Chondrocyte (in vitro differentiated cells): ENCODE data around the gene OR52E4. TPM values are rescaled to one million over a fixed set of nuclear protein-coding genes. Genes with fewer than 3 reads are reported as not detected.

Experiments used
- DNase-seq: peaks from one replicate; pipeline ENCODE4 v3.0.0; 2021; ENCODE audit warnings: mixed read lengths, low spot score
- H3K27ac Mint-ChIP-seq: one replicate; pipeline ENCODE4 v1.8.0; 2021; ENCODE audit warnings: mild to moderate bottlenecking, moderate library complexity, mixed read lengths; ENCODE audit not compliant: unreplicated experiment
- H3K27me3 Mint-ChIP-seq: 2 replicates; pipeline ENCODE4 v1.8.0; 2021; ENCODE audit warnings: low read depth, mixed read lengths
- H3K36me3 Mint-ChIP-seq: 2 replicates; pipeline ENCODE4 v1.8.0; 2021; ENCODE audit warnings: low read depth, mixed read lengths
- H3K4me1 Mint-ChIP-seq: 2 replicates; pipeline ENCODE4 v1.8.0; 2021; ENCODE audit warnings: low read depth, mild to moderate bottlenecking, mixed read lengths
- H3K4me3 Mint-ChIP-seq: one replicate; pipeline ENCODE4 v1.8.0; 2021; ENCODE audit warnings: mild to moderate bottlenecking, moderate library complexity, mixed read lengths; ENCODE audit not compliant: unreplicated experiment
- H3K9me3 Mint-ChIP-seq: 2 replicates; pipeline ENCODE4 v1.8.0; 2021; ENCODE audit warnings: low read depth, mixed read lengths
- total RNA-seq: library from RNA; stranded (reverse); gene quantifications from 3 replicates; pipeline ENCODE4 v1.2.1, GENCODE V29; 2021
- TF ChIP-seq, protein P1 (sequence below): fragments of 200-600 bp; sonication (generic); IDR thresholded peaks from 2 replicates; pipeline ENCODE4 v1.5.0; 2021; ENCODE audit warnings: antibody characterized with exemption, mild to moderate bottlenecking, moderate library complexity

The OR52E4 gene
- total RNA-seq, 1 donor from 2014 or later, result not detected

DNA sequence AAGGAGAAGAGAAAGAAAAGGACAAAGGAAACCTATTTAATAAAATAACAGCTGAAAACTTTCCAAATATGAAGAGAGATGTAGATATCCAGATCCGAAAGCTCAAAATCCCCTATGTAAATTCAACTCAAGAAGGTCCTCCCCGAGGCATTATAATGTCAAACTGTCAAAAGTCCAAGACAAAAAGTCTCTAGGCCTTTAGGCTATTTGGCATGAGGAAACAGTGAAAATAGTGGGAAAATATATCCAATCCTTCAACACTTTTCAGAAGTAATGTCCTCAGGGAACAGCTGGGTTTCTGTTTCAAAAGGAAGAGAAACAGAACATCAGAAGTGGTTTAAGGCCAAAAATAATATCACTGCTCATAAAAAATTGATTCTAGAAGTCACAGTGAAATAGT is 1.9 kb upstream of the OR52E4 start:
- no peaks in the 10 kb centered on the region for H3K36me3 Mint-ChIP-seq
- H3K4me3 Mint-ChIP-seq, result no peak overlapping the region
- H3K4me1 Mint-ChIP-seq, result no peaks in the 10 kb centered on the region
- TF ChIP-seq, protein P1, sequence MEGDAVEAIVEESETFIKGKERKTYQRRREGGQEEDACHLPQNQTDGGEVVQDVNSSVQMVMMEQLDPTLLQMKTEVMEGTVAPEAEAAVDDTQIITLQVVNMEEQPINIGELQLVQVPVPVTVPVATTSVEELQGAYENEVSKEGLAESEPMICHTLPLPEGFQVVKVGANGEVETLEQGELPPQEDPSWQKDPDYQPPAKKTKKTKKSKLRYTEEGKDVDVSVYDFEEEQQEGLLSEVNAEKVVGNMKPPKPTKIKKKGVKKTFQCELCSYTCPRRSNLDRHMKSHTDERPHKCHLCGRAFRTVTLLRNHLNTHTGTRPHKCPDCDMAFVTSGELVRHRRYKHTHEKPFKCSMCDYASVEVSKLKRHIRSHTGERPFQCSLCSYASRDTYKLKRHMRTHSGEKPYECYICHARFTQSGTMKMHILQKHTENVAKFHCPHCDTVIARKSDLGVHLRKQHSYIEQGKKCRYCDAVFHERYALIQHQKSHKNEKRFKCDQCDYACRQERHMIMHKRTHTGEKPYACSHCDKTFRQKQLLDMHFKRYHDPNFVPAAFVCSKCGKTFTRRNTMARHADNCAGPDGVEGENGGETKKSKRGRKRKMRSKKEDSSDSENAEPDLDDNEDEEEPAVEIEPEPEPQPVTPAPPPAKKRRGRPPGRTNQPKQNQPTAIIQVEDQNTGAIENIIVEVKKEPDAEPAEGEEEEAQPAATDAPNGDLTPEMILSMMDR, result no peak
- H3K9me3 Mint-ChIP-seq, result no peaks in the 10 kb centered on the region
- no peak overlapping the region for H3K27ac Mint-ChIP-seq
- peaks cover 5% of the 10 kb centered on the region for H3K27me3 Mint-ChIP-seq
- no peak for DNase-seq

DNA sequence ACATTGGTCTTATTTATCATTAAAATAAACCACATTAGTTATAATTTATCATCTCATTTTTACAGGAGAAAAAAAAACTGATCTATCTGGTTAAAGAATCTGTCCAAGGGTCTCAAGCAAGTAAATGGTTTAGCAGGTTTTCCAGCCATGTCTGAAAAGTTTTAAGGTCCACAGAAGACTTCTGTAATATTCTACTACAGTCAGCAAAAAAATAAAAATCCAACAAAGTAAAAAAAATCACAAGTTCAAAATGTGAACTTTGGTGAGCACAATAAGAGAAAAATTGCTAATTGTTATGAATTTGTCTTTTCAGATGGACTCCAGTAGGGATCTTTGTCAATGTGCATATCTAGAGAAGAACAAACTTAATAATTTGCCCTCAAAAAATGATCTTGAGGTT is 1.3 kb downstream of the OR52E4 start:
- H3K9me3 Mint-ChIP-seq, result no peaks in the 10 kb centered on the region
- H3K4me1 Mint-ChIP-seq, result no peaks in the 10 kb centered on the region
- H3K36me3 Mint-ChIP-seq, result no peaks in the 10 kb centered on the region
- no peak overlapping the region for H3K4me3 Mint-ChIP-seq
- peaks cover 11% of the 10 kb centered on the region for H3K27me3 Mint-ChIP-seq
- TF ChIP-seq, protein P1, result no peak
- H3K27ac Mint-ChIP-seq, result no peak overlapping the region
- DNase-seq, result no peak

DNA sequence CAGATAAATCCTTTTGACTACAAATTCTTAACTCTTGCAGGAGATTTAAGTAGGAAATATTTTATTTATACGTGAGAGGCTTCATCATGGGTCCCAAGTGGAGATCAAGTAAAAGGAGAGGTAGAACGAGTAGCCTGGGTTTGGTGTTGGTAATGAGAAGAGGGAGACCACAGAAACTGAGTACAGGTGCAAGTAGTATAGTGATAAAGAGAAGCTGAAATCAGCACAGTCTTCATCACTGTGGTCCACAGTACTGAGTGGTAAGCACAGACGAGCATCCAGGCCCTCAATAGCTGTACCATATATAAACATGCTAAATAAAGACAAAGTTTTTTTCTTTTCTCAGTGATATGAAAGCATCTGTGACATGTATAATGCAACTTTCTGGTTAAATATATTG is 6.7 kb downstream of the OR52E4 start:
- no peaks in the 10 kb centered on the region for H3K36me3 Mint-ChIP-seq
- no peaks in the 10 kb centered on the region for H3K4me1 Mint-ChIP-seq
- H3K27ac Mint-ChIP-seq, result no peak overlapping the region
- H3K27me3 Mint-ChIP-seq, result peaks cover 20% of the 10 kb centered on the region
- H3K4me3 Mint-ChIP-seq, result no peak overlapping the region
- TF ChIP-seq, protein P1, result no peak
- DNase-seq, result no peak
- no peaks in the 10 kb centered on the region for H3K9me3 Mint-ChIP-seq

DNA sequence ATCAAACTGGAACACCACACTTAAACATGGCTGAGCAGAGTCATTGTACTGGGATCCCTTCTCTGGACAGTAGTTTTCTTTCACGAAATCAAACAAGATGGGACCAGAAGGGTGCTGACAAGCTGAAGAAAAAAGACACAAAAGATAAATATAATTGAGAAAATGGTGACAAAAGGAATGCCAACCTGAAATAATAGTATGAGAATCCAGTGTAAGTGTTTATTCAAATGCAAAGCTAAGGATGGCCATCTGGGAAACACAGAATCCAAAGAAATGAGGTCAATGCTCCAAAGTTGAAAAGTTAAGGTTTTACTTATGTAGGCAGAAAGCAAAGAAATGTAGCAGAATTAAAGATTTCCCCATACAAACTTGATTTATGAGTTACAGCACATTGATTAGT is 7.2 kb downstream of the OR52E4 start:
- DNase-seq, result no peak
- Mint-ChIP-seq H3K36me3 (no peaks in the 10 kb centered on the region), H3K27me3 (peaks cover 16% of the 10 kb centered on the region), H3K4me1 (no peaks in the 10 kb centered on the region), H3K27ac (no peak overlapping the region), H3K9me3 (no peaks in the 10 kb centered on the region), H3K4me3 (no peak overlapping the region)
- TF ChIP-seq, protein P1, result no peak

DNA sequence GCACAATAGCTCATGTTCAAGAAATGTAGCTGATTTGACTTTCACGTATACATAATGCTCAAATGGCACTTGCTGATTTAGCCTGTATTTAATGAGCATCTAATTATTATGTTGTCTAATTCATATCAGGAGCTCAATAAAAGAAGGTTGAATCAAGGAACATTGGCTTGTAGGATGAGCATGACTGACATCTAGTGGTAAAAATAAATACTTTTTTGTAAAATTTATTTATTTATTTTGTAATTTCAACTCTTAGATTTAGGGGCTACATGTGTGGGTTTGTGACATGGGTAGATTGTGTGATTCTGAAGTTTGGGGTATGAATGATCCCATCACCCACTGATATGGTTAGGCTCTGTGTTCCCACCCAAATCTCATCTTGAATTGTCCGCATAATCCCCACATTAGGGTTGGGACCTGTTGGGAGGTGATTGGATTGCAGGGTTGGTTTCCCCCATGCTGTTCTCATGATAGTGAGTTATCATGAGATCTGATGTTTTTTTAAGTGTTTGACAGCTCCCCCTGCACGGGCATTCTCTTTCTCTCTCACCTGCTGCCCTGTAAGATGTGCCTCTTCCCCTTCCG is 10.9 kb downstream of the OR52E4 start:
- H3K27me3 Mint-ChIP-seq, result peaks cover 22% of the 10 kb centered on the region
- H3K4me1 Mint-ChIP-seq, result no peaks in the 10 kb centered on the region

More for the DNA sequence above, 10.9 kb downstream of the OR52E4 start:
- no peak for DNase-seq
- H3K27ac Mint-ChIP-seq, result no peak overlapping the region
- no peaks in the 10 kb centered on the region for H3K36me3 Mint-ChIP-seq
- H3K4me3 Mint-ChIP-seq, result no peak overlapping the region
- H3K9me3 Mint-ChIP-seq, result no peaks in the 10 kb centered on the region
- TF ChIP-seq, protein P1, result peak; percentile 85
